ENCODE measurements around the gene HPSE. TPM values are rescaled to one million over a fixed set of nuclear protein-coding genes. Genes with fewer than 3 reads are reported as not detected.

HPSE gene
- total RNA-seq, 4 donors from 2014 or later: 0.05 to 0.42 (median 0.25) TPM

DNA sequence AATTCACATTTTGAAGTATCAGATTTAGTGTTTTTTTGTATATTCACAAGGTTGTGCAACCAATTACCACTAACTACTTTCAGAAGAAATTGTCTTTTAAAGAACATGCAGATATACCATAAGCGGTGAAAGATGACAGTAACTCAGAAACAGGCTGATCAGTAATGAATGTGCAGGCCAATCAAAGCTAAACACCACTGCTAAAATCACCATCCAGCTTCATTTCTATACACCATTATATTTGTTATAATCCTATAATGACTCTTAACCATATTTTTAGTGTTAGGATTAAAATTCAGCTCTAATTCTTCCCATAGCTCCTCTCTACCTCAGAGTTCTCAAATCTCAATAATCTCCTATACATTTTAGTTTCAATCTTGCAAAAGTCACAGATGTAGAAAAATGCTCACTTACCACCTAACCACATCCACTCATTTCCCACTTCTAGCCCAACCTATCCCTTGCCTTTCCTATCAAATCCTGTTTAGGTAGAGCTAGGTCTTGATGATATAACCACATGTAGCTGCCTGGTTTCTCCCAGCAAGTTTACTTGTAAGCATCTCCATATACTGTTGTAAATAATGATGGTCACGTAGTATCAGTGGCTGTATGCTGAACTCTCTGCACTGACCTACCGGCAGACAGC lies 66.7 kb downstream of the HPSE start:
- intact Hi-C loops (cut with DNase I; ENCODE audit: low total_unique reads) (no loop called here), in situ Hi-C loops (cut with MboI; ENCODE audit: low sequenced_read_pairs in 4 of 4) (loop anchor here in 3 of 4 donors (10.0 to 25.0 kb wide), 5 partner anchors 181 to 806 kb away; partner anchors contain the start of gene THAP9 (in 2 of the 3))
- Histone ChIP-seq H3K36me3 (peaks cover 0 to 41% of the 10 kb centered on the region in 2 donors), H3K4me1 (no peaks in the 10 kb centered on the region), H3K27me3 (no peaks in the 10 kb centered on the region), H3K9me3 (no peaks in the 10 kb centered on the region), H3K4me3 (no peak overlapping the region), H3K27ac (no peak overlapping the region)
- TF ChIP-seq POLR2A (IDR thresholded peaks at IDR 0.05): no peak
- TF ChIP-seq, protein P1, sequence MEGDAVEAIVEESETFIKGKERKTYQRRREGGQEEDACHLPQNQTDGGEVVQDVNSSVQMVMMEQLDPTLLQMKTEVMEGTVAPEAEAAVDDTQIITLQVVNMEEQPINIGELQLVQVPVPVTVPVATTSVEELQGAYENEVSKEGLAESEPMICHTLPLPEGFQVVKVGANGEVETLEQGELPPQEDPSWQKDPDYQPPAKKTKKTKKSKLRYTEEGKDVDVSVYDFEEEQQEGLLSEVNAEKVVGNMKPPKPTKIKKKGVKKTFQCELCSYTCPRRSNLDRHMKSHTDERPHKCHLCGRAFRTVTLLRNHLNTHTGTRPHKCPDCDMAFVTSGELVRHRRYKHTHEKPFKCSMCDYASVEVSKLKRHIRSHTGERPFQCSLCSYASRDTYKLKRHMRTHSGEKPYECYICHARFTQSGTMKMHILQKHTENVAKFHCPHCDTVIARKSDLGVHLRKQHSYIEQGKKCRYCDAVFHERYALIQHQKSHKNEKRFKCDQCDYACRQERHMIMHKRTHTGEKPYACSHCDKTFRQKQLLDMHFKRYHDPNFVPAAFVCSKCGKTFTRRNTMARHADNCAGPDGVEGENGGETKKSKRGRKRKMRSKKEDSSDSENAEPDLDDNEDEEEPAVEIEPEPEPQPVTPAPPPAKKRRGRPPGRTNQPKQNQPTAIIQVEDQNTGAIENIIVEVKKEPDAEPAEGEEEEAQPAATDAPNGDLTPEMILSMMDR (IDR thresholded peaks at IDR 0.05 in 4 of 5, conservative IDR thresholded peaks at IDR 0.05 in 1 of 5): no peak
- DNase-seq (no peak), ATAC-seq (no peak)

- Histone ChIP-seq H3K9me3 (no peaks in the 10 kb centered on the region), H3K27ac (no peak overlapping the region), H3K4me3 (no peak overlapping the region), H3K27me3 (no peaks in the 10 kb centered on the region), H3K4me1 (no peaks in the 10 kb centered on the region), H3K36me3 (peaks cover 0 to 41% of the 10 kb centered on the region in 2 donors)
- intact Hi-C loops (cut with DNase I; ENCODE audit: low total_unique reads): no loop called here
- no peak for DNase-seq
- TF ChIP-seq, protein P1 (IDR thresholded peaks at IDR 0.05 in 4 of 5, conservative IDR thresholded peaks at IDR 0.05 in 1 of 5): no peak
- TF ChIP-seq POLR2A (IDR thresholded peaks at IDR 0.05): no peak
- in situ Hi-C loops (cut with MboI; ENCODE audit: low sequenced_read_pairs in 4 of 4): loop anchor here in 3 of 4 donors (10.0 to 25.0 kb wide), 5 partner anchors 180 to 805 kb away; partner anchors contain the start of gene THAP9 (in 2 of the 3)
- no peak for ATAC-seq
Observed at GRCh38 chr4:83267121-83267829, 67.4 kb downstream of the HPSE start.

GRCh38 chr4:83266689-83267088 lies 68.0 kb downstream of the HPSE start:
- DNase-seq: no peak
- Histone ChIP-seq H3K4me1 (peaks cover 0 to under 1% of the 10 kb centered on the region in 2 donors), H3K27ac (no peak overlapping the region), H3K36me3 (peaks cover 0 to 37% of the 10 kb centered on the region in 2 donors), H3K4me3 (no peak overlapping the region), H3K9me3 (no peaks in the 10 kb centered on the region), H3K27me3 (no peaks in the 10 kb centered on the region)
- intact Hi-C loops (cut with DNase I; ENCODE audit: low total_unique reads) (no loop called here), in situ Hi-C loops (cut with MboI; ENCODE audit: low sequenced_read_pairs in 4 of 4) (loop anchor here in 3 of 4 donors (10.0 to 25.0 kb wide), 5 partner anchors 179 to 804 kb away; partner anchors contain the start of gene THAP9 (in 2 of the 3))
- TF ChIP-seq POLR2A (IDR thresholded peaks at IDR 0.05): no peak
- TF ChIP-seq, protein P1 (IDR thresholded peaks at IDR 0.05 in 4 of 5, conservative IDR thresholded peaks at IDR 0.05 in 1 of 5): no peak
- no peak for ATAC-seq

DNA sequence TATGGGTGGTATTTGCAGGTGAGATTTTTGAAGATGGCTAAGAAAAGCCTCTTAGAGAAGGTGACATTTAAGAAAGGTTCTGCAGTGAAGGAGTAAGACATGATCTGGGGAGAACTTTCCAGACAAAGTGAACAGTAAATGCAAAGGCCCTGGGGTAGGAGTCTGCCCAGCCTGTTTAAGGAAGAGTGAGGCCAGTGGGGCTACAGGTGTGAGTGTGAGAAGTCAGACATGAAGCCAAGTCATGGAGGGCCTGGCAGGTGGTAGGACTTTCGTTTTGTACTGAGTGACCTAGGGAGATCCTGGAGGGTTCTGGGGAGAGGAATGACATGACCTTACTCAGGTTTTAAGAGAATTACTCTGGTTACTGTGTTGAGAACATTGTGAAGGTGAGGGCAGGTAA lies 71.5 kb downstream of the HPSE start:
- Histone ChIP-seq H3K4me3 (no peak overlapping the region), H3K9me3 (no peaks in the 10 kb centered on the region), H3K27ac (no peak overlapping the region), H3K4me1 (peaks cover 12 to 22% of the 10 kb centered on the region in 2 donors), H3K27me3 (no peaks in the 10 kb centered on the region), H3K36me3 (peaks cover 0 to 32% of the 10 kb centered on the region in 2 donors)
- ATAC-seq (no peak), DNase-seq (no peak)
- TF ChIP-seq, protein P1 (IDR thresholded peaks at IDR 0.05 in 4 of 5, conservative IDR thresholded peaks at IDR 0.05 in 1 of 5): no peak
- in situ Hi-C loops (cut with MboI; ENCODE audit: low sequenced_read_pairs in 4 of 4) (loop anchor here (5.0 to 25.0 kb wide), 7 partner anchors 176 to 801 kb away; partner anchors contain the start of gene THAP9 (in 2 of the 4)), intact Hi-C loops (cut with DNase I; ENCODE audit: low total_unique reads) (no loop called here)
